Upper lobe of left lung (tissue), 4 donors: Measurements from ENCODE around the gene MEF2C.
A peak's percentile ranks its signal among the peaks of the same experiment; 100 is the strongest.

Experiments
- CTCF ChIP-seq, 6 experiments: fragments of 450-650 bp in 4 of 6; fragments of 200-600 bp in 2 of 6; sonication (generic) in 2 of 6; IDR thresholded peaks; one replicate each; pipeline ENCODE4 v1.5.1; 2016 to 2019; ENCODE audit warnings: antibody characterized with exemption in 6 of 6
- EP300 ChIP-seq, 4 donors: sonication (generic); formaldehyde crosslinking; IDR thresholded peaks; one replicate each; pipeline ENCODE4 v1.5.1; 2017; ENCODE audit warnings: antibody characterized with exemption in 4 of 4, control low read depth in 2 of 4
- POLR2A ChIP-seq, 4 donors: fragments of 450-650 bp; IDR thresholded peaks; one replicate each; pipeline ENCODE4 v1.5.1; 2016 to 2017; ENCODE audit warnings: antibody characterized with exemption in 4 of 4, mild to moderate bottlenecking in 2 of 4

GRCh38 chr5:88690409-88691229 lies 192.4 kb downstream of the MEF2C start:
- TF ChIP-seq CTCF (IDR thresholded peaks at IDR 0.05) (peak; percentile 74 to 89 (median 85)), EP300 (IDR thresholded peaks at IDR 0.05) (no peak), POLR2A (IDR thresholded peaks at IDR 0.05) (no peak)
